GM12892 (cell line): ENCODE measurements around the gene FIP1L1.

Experiments used
- POLR2A ChIP-seq: IDR thresholded peaks from 2 replicates; pipeline ENCODE4 v1.6.1; 2011; ENCODE audit warnings: low read depth, low read length, control low read depth
- POLR2AphosphoS5 ChIP-seq: IDR thresholded peaks from 2 replicates; pipeline ENCODE4 v1.6.1; 2011; ENCODE audit warnings: low read depth, low read length, control low read depth
- TAF1 ChIP-seq: IDR thresholded peaks from 2 replicates; pipeline ENCODE4 v1.6.1; 2011; ENCODE audit warnings: low read depth, mild to moderate bottlenecking, control low read depth, low read length, borderline replicate concordance

- no peak for TF ChIP-seq POLR2AphosphoS5
- no peak for TF ChIP-seq POLR2A
- TF ChIP-seq TAF1 = no peak
Observed at GRCh38 chr4:53510321-53510720, 132.9 kb downstream of the FIP1L1 start.
